Pancreas (tissue), 10 donors: ENCODE data around the gene DNPH1. TPM values are rescaled to one million over a fixed set of nuclear protein-coding genes. Genes with fewer than 3 reads are reported as not detected.

Source experiments
- ATAC-seq, 4 donors: fragments of 200-7000 bp; cut with Tn5 transposase; one replicate each; pipeline versions ENCODE4 v1.8.0 to v1.9.1; 2020; ENCODE audit warnings: mild to moderate bottlenecking in 4 of 4, moderate library complexity in 4 of 4
- DNase-seq, 6 donors: peaks; one replicate each; pipeline ENCODE4 v3.0.0-alpha.2; 2020
- FAIRE-seq: peaks from 2 replicates; lab custom pipeline; 2012; peaks lifted over from hg19 to GRCh38; lab: Jason Lieb, UNC
- H3K27ac ChIP-seq, 4 donors: fragments of 200-600 bp; sonication (generic); 1 replicate in 3 of 4; 2 replicates in 1 of 4; pipeline versions ENCODE4 v1.5.0 to v1.8.0; 2020
- H3K27me3 ChIP-seq, 4 donors: fragments of 200-600 bp; one replicate each; pipeline ENCODE4 v1.8.0; 2021
- H3K36me3 ChIP-seq, 3 donors: fragments of 200-600 bp; sonication (generic) in 1 of 3; one replicate each; pipeline versions ENCODE4 v1.5.0 to v1.8.0; 2020 to 2021
- H3K4me1 ChIP-seq, 3 donors: fragments of 200-600 bp; one replicate each; pipeline ENCODE4 v1.8.0; 2021
- H3K4me3 ChIP-seq, 4 donors: fragments of 200-600 bp; sonication (generic) in 2 of 4; one replicate each; pipeline versions ENCODE4 v1.5.0 to v1.8.0; 2020 to 2021
- H3K9me3 ChIP-seq, 4 donors: fragments of 200-600 bp; one replicate each; pipeline ENCODE4 v1.8.0; 2021
- WGBS, 2 donors: extraction: QIAGEN DNeasy Blood & Tissue Kit; methylation state at CpG; one replicate each; pipeline ENCODE4 v1.1.7; 2013; 5-methylcytosine and 5-hydroxymethylcytosine counted together
- intact Hi-C, 3 donors: fragments of 100-400 bp; cut with DNase I; formaldehyde crosslinking; loops; one replicate each; pipeline versions ENCODE4 v1.11.1 to v1.14.2; 2022
- polyA plus RNA-seq, 2 donors: library from polyadenylated mRNA; stranded (reverse); fragments of 200-250 nt; gene quantifications; one replicate each; pipeline ENCODE4 v1.2.3, GENCODE V29; 2013
- total RNA-seq, 6 donors: library from RNA; stranded (reverse); fragmentation: NEBNext Ultra II Directional in 4 of 6; extraction: Animal tissue kit (Norgen Biotek cat#: 25700) in 4 of 6; gene quantifications; one replicate each; pipeline versions ENCODE4 v1.2.1 to v1.2.4, GENCODE V29; 2021 to 2023
- TF ChIP-seq, protein P1 (sequence below), 4 donors: fragments of 200-600 bp; sonication (generic) in 3 of 4; IDR thresholded peaks; one replicate each; pipeline versions ENCODE4 v1.5.0 to v1.8.0; 2021; ENCODE audit warnings: antibody characterized with exemption in 4 of 4
- donor health status: healthy with polysubstance abuse.
- donor health status: DM: no; HTN: no; CAD: no; lungs with moderate emphysema.
- donor health status: DM: no; HTN: no; CAD: no.
- donor health status: control.
- donor health status: control.
- donor health status: Bipolar disorder and iron deficiency.
- donor health status: DM: yes; HTN: yes; CAD: no.
- donor health status: DM: no; HTN: no; CAD: no.
- donor health status: DM: no; HTN: no; CAD: no.
- donor health status: DM: yes; HTN: yes; CAD: no.

Gene DNPH1
- total and polyA plus RNA-seq, 8 donors = 19.9 to 73.3 (median 43.2) TPM

DNA sequence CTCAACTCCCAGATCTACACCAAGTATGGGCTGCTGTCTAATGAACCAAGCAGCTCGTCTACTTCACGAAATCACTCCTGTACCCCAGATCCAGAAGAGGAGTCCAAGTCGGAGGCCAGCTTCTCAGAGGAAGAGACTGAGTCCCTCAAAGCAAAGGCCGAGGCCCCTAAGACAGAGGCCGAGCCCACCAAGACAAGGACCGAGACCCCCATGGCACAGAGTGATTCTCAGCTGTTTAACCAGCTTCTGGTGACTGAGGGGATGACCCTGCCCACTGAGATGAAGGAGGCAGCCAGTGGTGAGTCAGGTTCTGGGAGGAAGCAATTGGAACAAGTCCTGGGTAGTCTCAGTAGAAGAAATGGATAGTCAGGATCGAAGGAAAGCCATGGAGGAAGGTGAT is 41.5 kb downstream of the DNPH1 start:
- no peak for ATAC-seq
- Histone ChIP-seq H3K27ac (no peak overlapping the region), H3K9me3 (no peaks in the 10 kb centered on the region), H3K4me1 (peaks cover 0 to 3% (median 0%) of the 10 kb centered on the region in 3 donors), H3K4me3 (no peak overlapping the region), H3K27me3 (no peaks in the 10 kb centered on the region), H3K36me3 (peaks cover 0 to 15% (median under 1%) of the 10 kb centered on the region in 3 donors)
- no peak for FAIRE-seq
- WGBS, 2 donors = 91 to 93% methylated on average over 7 of the region's 7 CpGs
- no peak for DNase-seq
- TF ChIP-seq, protein P1, sequence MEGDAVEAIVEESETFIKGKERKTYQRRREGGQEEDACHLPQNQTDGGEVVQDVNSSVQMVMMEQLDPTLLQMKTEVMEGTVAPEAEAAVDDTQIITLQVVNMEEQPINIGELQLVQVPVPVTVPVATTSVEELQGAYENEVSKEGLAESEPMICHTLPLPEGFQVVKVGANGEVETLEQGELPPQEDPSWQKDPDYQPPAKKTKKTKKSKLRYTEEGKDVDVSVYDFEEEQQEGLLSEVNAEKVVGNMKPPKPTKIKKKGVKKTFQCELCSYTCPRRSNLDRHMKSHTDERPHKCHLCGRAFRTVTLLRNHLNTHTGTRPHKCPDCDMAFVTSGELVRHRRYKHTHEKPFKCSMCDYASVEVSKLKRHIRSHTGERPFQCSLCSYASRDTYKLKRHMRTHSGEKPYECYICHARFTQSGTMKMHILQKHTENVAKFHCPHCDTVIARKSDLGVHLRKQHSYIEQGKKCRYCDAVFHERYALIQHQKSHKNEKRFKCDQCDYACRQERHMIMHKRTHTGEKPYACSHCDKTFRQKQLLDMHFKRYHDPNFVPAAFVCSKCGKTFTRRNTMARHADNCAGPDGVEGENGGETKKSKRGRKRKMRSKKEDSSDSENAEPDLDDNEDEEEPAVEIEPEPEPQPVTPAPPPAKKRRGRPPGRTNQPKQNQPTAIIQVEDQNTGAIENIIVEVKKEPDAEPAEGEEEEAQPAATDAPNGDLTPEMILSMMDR (IDR thresholded peaks at IDR 0.05) = no peak
- intact Hi-C loops = no loop called here

DNA sequence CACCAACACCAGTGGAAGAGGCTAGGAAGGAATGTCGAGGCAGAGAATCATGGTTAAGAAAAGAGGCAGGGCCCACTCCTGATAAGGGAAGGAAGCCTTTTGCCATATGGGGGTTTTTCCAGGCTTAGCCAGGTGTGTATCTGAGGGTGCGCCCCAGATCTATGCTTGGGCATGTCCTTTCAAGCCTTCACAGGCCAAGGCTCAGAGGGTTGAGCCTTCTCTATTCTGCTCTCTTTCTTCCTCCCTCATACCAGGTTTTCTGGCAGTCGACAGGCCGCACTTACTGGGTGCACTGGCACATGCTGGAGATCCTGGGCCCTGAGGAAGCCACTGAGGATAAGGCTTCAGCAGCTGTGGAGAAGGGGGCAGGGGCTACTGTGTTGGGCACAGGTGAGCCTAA is 42.6 kb downstream of the DNPH1 start:
- peaks cover 0 to 15% (median 0%) of the 10 kb centered on the region in 3 donors for H3K36me3 ChIP-seq
- intact Hi-C loops = no loop called here
- DNase-seq = no peak

DNA sequence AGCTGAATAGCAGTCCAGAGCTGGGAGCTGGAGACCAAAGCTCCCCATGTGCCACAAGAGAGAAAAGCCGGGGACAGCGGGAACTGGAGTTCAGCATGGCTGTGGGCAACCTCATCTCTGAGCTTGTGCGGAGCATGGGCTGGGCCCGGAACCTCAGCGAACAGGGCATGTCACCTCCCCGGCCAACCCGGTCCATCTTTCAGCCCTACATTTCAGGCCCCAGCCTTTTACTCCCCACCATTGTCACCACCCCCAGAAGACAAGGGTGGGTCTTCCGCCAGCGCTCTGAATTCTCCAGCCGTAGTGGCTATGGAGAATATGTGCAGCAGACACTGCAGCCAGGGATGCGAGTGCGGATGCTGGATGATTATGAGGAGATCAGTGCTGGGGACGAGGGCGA is 43.3 kb downstream of the DNPH1 start:
- no peak overlapping the region for H3K4me3 ChIP-seq
- 95 to 97% methylated on average over 14 of the region's 14 CpGs for WGBS, 2 donors
- peaks cover 0 to 15% (median 0%) of the 10 kb centered on the region in 3 donors for H3K36me3 ChIP-seq
- H3K4me1 ChIP-seq = peaks cover 0 to 6% (median 0%) of the 10 kb centered on the region in 3 donors
- H3K27ac ChIP-seq = no peak overlapping the region
- TF ChIP-seq, protein P1 (IDR thresholded peaks at IDR 0.05) = no peak
- no peak for ATAC-seq
- DNase-seq = no peak
- no peaks in the 10 kb centered on the region for H3K9me3 ChIP-seq
- no peaks in the 10 kb centered on the region for H3K27me3 ChIP-seq
- no peak for FAIRE-seq
- intact Hi-C loops = no loop called here

More for the DNA sequence above, 42.6 kb downstream of the DNPH1 start:
- no peak overlapping the region for H3K4me3 ChIP-seq
- WGBS, 2 donors = 91 to 92% methylated on average over 4 of the region's 4 CpGs
- TF ChIP-seq, protein P1 (IDR thresholded peaks at IDR 0.05) = no peak
- peaks cover 0 to 3% (median 0%) of the 10 kb centered on the region in 3 donors for H3K4me1 ChIP-seq
- no peaks in the 10 kb centered on the region for H3K9me3 ChIP-seq
- ATAC-seq (no peak), FAIRE-seq (no peak)
- no peak overlapping the region for H3K27ac ChIP-seq
- H3K27me3 ChIP-seq = no peaks in the 10 kb centered on the region

DNA sequence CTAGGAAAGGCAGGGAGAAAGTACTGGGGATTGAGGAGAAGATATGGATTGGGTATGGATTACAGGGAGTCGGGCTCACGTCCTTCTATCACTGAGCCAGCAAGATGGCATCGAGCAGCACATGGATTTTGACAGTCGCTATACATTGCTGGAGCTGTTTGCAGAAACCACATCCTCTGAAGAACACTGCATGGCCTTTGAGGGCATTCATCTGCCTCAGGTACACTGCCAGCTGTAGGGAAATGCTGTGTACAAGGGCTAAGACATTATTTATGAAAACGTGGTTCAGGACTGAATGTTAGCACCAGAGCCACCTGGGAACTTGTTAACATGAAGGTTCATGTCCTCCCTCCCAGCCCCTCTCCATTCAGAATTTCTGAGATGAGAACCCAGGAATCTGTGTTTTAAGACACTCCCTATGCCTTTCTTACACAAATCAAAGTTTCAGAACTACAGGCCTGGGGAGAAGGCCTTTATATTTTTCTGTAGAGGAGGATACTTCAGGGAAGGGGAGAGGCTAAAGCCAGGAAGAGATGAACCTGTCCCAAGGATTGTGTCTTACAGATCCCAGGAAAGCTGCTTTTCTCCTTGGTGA is 43.8 kb downstream of the DNPH1 start:
- peaks cover 0 to 15% (median 0%) of the 10 kb centered on the region in 3 donors for H3K36me3 ChIP-seq
- no peak overlapping the region for H3K4me3 ChIP-seq
- TF ChIP-seq, protein P1 (IDR thresholded peaks at IDR 0.05) = no peak
- H3K4me1 ChIP-seq = peaks cover 0 to 6% (median 0%) of the 10 kb centered on the region in 3 donors
- intact Hi-C loops = no loop called here
- no peaks in the 10 kb centered on the region for H3K27me3 ChIP-seq
- no peak for DNase-seq
- WGBS, 2 donors = 73 to 74% methylated on average over 5 of the region's 5 CpGs
- ATAC-seq = no peak
- no peaks in the 10 kb centered on the region for H3K9me3 ChIP-seq
- H3K27ac ChIP-seq = no peak overlapping the region
- FAIRE-seq = no peak
